Gastroesophageal sphincter (tissue), 3 donors: ENCODE results near the gene CDH1.

ENCODE experiments used
- CTCF ChIP-seq, 4 experiments: fragments of 200-600 bp in 2 of 4; fragments of 450-650 bp in 2 of 4; sonication (generic) in 1 of 4; IDR thresholded peaks; one replicate each; pipeline ENCODE4 v1.5.1; 2017 to 2019; ENCODE audit warnings: antibody characterized with exemption in 4 of 4, mild to moderate bottlenecking in 2 of 4, moderate library complexity in 2 of 4
- EP300 ChIP-seq: sonication (generic); formaldehyde crosslinking; IDR thresholded peaks from one replicate; pipeline ENCODE4 v1.6.1; 2017; ENCODE audit warnings: antibody characterized with exemption, mild to moderate bottlenecking
- POLR2AphosphoS5 ChIP-seq: sonication (generic); formaldehyde crosslinking; IDR thresholded peaks from one replicate; pipeline ENCODE4 v1.6.1; 2017; ENCODE audit warnings: antibody characterized with exemption

GRCh38 chr16:68734782-68735181, 2.3 kb upstream of the CDH1 start:
- TF ChIP-seq POLR2AphosphoS5: no peak
- TF ChIP-seq CTCF (IDR thresholded peaks at IDR 0.05): no peak
- TF ChIP-seq EP300: no peak
